BJ (cell line): ENCODE data around the gene MAML2. TPM values are rescaled to one million over a fixed set of nuclear protein-coding genes. Genes with fewer than 3 reads are reported as not detected.

Experiments
- CTCF ChIA-PET: fragments of 350-600 bp; formaldehyde crosslinking; extraction: SDS; loops from one replicate; lab custom pipeline; 2021; ENCODE audit warnings: antibody characterized with exemption, inconsistent platforms; lab: Yijun Ruan, JAX
- POLR2A ChIA-PET: fragments of 300-600 bp; sonication (Branson Sonifier 250); formaldehyde crosslinking; extraction: SDS; loops from one replicate; lab custom pipeline; 2021; ENCODE audit warnings: antibody characterized with exemption; lab: Charles Lee
- DNase-seq: peaks from one replicate; pipeline ENCODE4 v3.0.0-alpha.2; 2011; ENCODE audit warnings: low read depth
- H3K27me3 ChIP-seq: 2 replicates; pipeline ENCODE4 v1.6.0; 2011; ENCODE audit warnings: low read length; ENCODE audit not compliant: control insufficient read depth, insufficient read depth
- H3K36me3 ChIP-seq: 2 replicates; pipeline ENCODE4 v1.5.1; 2011; ENCODE audit warnings: low read length; ENCODE audit not compliant: control insufficient read depth, insufficient read depth
- H3K4me3 ChIP-seq: 2 replicates; pipeline ENCODE4 v1.5.1; 2011; ENCODE audit warnings: low read depth, mild to moderate bottlenecking, control low read depth, low read length
- CTCF ChIP-seq: IDR thresholded peaks from 2 replicates; pipeline ENCODE4 v1.5.1; 2011; ENCODE audit warnings: low read depth, mild to moderate bottlenecking, control low read depth, inconsistent platforms, low read length, moderate library complexity; ENCODE audit not compliant: insufficient read depth
- polyA plus RNA-seq: library from polyadenylated mRNA; depleted of rRNA; stranded (reverse); fragments of >200 nt; gene quantifications from 2 replicates; pipeline ENCODE4 v1.2.3, GENCODE V29; 2011

The MAML2 gene
- polyA plus RNA-seq, 1 experiment: 22.0 TPM

GRCh38 chr11:96279018-96279895 lies 63.7 kb downstream of the MAML2 start:
- Histone ChIP-seq H3K4me3 (no peak overlapping the region), H3K27me3 (no peaks in the 10 kb centered on the region), H3K36me3 (no peaks in the 10 kb centered on the region)
- DNase-seq: no peak
- CTCF ChIA-PET: interaction anchor here (0.7 to 1.4 kb wide), 4 partner anchors 8 to 63 kb away, joined by 3 to 8 read pairs (median 4); partner anchors contain the start of gene MAML2
- POLR2A ChIA-PET: no interaction called here
- no peak for TF ChIP-seq CTCF

DNA sequence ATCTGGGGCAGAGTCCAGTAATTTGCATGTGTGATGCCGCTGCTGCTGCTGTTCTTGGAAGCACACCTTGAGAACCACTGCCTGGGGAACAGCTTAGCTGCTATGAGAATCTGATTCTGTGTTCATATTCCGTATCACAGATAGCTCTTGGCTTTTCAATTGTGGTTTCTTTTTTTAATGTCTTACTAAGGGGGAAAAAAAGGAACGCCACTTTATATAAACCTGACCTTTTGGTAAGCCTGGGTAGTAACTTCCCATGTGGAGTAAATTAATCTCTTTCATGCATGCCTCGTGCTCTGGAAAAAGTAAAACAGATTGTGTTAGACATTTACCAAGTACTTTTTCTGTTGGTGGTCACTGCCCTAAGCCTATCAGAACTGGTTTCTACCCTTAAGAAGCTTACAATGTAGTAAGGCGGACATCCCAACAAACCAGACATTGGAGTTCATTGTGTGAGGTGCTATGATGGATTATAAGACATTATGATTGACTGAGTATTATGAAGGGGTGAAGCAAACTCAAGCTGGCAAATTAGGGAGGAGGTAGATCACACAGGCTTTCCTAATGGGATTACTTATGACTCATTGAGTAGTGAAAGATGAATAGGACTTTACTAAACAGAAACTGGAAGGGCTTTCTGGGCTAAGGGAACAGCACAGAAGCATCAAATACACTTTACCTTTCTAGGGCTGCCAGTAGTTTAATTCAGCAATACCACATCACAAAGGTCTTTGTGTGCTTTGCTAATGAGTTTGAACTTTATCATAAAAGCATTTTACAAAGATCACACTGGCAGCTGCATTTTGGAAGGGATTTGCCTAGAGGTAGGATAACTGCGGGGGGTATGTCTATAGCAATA lies 64.7 kb downstream of the MAML2 start:
- peak overlapping the region; percentile 13; the same call in 1 of the 2 replicates for H3K4me3 ChIP-seq
- no peaks in the 10 kb centered on the region for H3K36me3 ChIP-seq
- ChIA-PET CTCF (interaction anchor here (1.1 to 1.4 kb wide), 4 partner anchors 11 to 65 kb away, joined by 3 to 4 read pairs (median 3); partner anchors contain the start of gene MAML2), POLR2A (no interaction called here)
- DNase-seq: no peak
- no peaks in the 10 kb centered on the region for H3K27me3 ChIP-seq
- TF ChIP-seq CTCF: no peak

DNA sequence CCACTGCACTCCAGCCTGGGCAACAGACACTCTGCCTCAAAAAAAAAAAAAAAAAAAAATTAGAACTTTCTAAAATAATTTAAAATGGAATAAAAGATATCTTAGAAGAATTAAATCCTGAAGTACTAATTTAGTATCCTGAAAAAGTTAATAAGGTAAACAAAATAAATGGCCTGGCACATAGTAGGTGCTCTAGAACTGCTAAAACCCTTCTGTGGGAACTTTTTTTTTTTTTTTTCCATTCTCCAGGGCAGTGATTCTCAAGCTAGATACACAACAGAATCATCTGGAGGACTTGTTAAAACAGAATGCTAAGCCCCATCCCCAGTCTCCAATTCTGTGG lies 65.3 kb downstream of the MAML2 start:
- no peaks in the 10 kb centered on the region for H3K27me3 ChIP-seq
- peak overlapping the region; percentile 13; the same call in 1 of the 2 replicates for H3K4me3 ChIP-seq
- ChIA-PET CTCF (interaction anchor here (1.1 to 1.4 kb wide), 4 partner anchors 10 to 65 kb away, joined by 3 to 4 read pairs (median 3); partner anchors contain the start of gene MAML2), POLR2A (no interaction called here)
- no peaks in the 10 kb centered on the region for H3K36me3 ChIP-seq
- DNase-seq: no peak
- no peak for TF ChIP-seq CTCF

- CTCF ChIA-PET: interaction anchor here (0.8 to 1.2 kb wide), 2 partner anchors 13 to 23 kb away, joined by 3 to 4 read pairs; no protein-coding TSS in a partner anchor
- POLR2A ChIA-PET: interaction anchor here (0.5 to 0.6 kb wide), 3 partner anchors 19 to 41 kb away, joined by 3 to 5 read pairs (median 3); no protein-coding TSS in a partner anchor
- no peak overlapping the region for H3K4me3 ChIP-seq
- no peak for DNase-seq
- no peaks in the 10 kb centered on the region for H3K27me3 ChIP-seq
- TF ChIP-seq CTCF: no peak
- no peaks in the 10 kb centered on the region for H3K36me3 ChIP-seq
Measured at GRCh38 chr11:96276836-96277235, 66.2 kb downstream of the MAML2 start.
